Prostate gland (tissue), 2 donors: ENCODE measurements around the gene HSPA1B. TPM values are rescaled to one million over a fixed set of nuclear protein-coding genes. Genes with fewer than 3 reads are reported as not detected.

Experiments used
- DNase-seq: peaks from one replicate; pipeline ENCODE4 v3.0.0-alpha.2; 2019; ENCODE audit warnings: low spot score
- H3K27ac ChIP-seq, 2 donors: fragments of 200-600 bp; sonication (generic); 2 replicates each; pipeline ENCODE4 v1.5.1; 2017 to 2019
- H3K27me3 ChIP-seq: fragments of 200-600 bp; sonication (generic); replicated peaks from 2 replicates; pipeline ENCODE4 v1.5.1; 2019; ENCODE audit not compliant: insufficient read depth
- H3K36me3 ChIP-seq, 2 donors: fragments of 200-600 bp; sonication (generic); 1 replicate in 1 of 2; 2 replicates in 1 of 2; pipeline versions ENCODE4 v1.5.1 to v1.8.1; 2017 to 2019
- H3K4me1 ChIP-seq: fragments of 200-600 bp; sonication (generic); replicated peaks from 2 replicates; pipeline ENCODE4 v1.5.1; 2019
- H3K4me3 ChIP-seq, 2 donors: fragments of 200-600 bp; sonication (generic); 2 replicates each; pipeline ENCODE4 v1.5.1; 2017 to 2019
- H3K9me3 ChIP-seq: fragments of 200-600 bp; sonication (generic); 2 replicates; pipeline ENCODE4 v1.5.1; 2017
- CTCF ChIP-seq, 4 experiments: fragments of 200-600 bp in 2 of 4; fragments of 450-650 bp in 2 of 4; sonication (generic) in 2 of 4; IDR thresholded peaks; 1 replicate in 3 of 4; 2 replicates in 1 of 4; pipeline ENCODE4 v1.5.1; 2016 to 2019; ENCODE audit warnings: antibody characterized with exemption in 4 of 4, mild to moderate bottlenecking in 2 of 4, moderate library complexity in 2 of 4
- POLR2A ChIP-seq: fragments of 450-650 bp; IDR thresholded peaks from one replicate; pipeline ENCODE4 v1.6.1; 2016; ENCODE audit warnings: antibody characterized with exemption, mild to moderate bottlenecking
- POLR2AphosphoS5 ChIP-seq: sonication (generic); formaldehyde crosslinking; IDR thresholded peaks from one replicate; pipeline ENCODE4 v1.6.1; 2017; ENCODE audit warnings: antibody characterized with exemption
- WGBS: methylation state at CpG from one replicate; pipeline ENCODE4 v1.1.5; 2018; 5-methylcytosine and 5-hydroxymethylcytosine counted together
- intact Hi-C: fragments of 100-400 bp; cut with DNase I; formaldehyde crosslinking; loops from one replicate; pipeline ENCODE4 v1.14.2; 2022
- total RNA-seq, 2 donors: library from RNA; depleted of rRNA; stranded (reverse); fragments of >200 nt; gene quantifications; one replicate each; pipeline ENCODE4 v1.1.0, GENCODE V29; 2016

The HSPA1B gene
- total RNA-seq = 100 to 1,000 TPM; 331 to 360 TPM

GRCh38 chr6:31827286-31828079 lies at the start of gene HSPA1B:
TSS of gene HSPA1B (plus strand) at chr6:31827738. CDS start at chr6:31827951, 213 bp downstream.
- Histone ChIP-seq H3K27me3 (no peaks in the 10 kb centered on the region), H3K36me3 (no peaks in the 10 kb centered on the region), H3K4me1 (peaks cover 22% of the 10 kb centered on the region), H3K4me3 (peak within 1 kb of the TSS; percentile 51 to 62), H3K27ac (peak within 1 kb of the TSS; percentile 97 to 100), H3K9me3 (no peaks in the 10 kb centered on the region)
- TF ChIP-seq POLR2A (peak; percentile 100), POLR2AphosphoS5 (peak; percentile 100), CTCF (IDR thresholded peaks at IDR 0.05) (peak in 1 of 4 experiments; percentile 28)
- peak; percentile 100 for DNase-seq
- WGBS = under 1% methylated on average over 37 of the region's 56 CpGs
- intact Hi-C loops = no loop called here

- TF ChIP-seq CTCF (IDR thresholded peaks at IDR 0.05) = no peak
- Histone ChIP-seq H3K27ac (no peak overlapping the region), H3K4me3 (no peak overlapping the region), H3K36me3 (peaks cover 5 to 16% of the 10 kb centered on the region in 2 donors), H3K9me3 (no peaks in the 10 kb centered on the region), H3K27me3 (no peaks in the 10 kb centered on the region), H3K4me1 (no peaks in the 10 kb centered on the region)
- DNase-seq = no peak
- WGBS = 96% methylated on average over 5 of the region's 5 CpGs
- intact Hi-C loops = no loop called here
These were observed 49.3 kb upstream of the HSPA1B start for GRCh38 chr6:31778193-31778592.

- Histone ChIP-seq H3K27me3 (no peaks in the 10 kb centered on the region), H3K36me3 (peaks cover 5 to 18% of the 10 kb centered on the region in 2 donors), H3K9me3 (no peaks in the 10 kb centered on the region), H3K4me3 (no peak overlapping the region), H3K4me1 (no peaks in the 10 kb centered on the region), H3K27ac (no peak overlapping the region)
- intact Hi-C loops = no loop called here
- no peak for DNase-seq
- 89% methylated on average over 43 of the region's 43 CpGs for WGBS
- TF ChIP-seq CTCF (IDR thresholded peaks at IDR 0.05) (no peak), POLR2AphosphoS5 (no peak)
These were observed 48.3 kb upstream of the HSPA1B start for GRCh38 chr6:31778999-31779885.

- peaks cover 5 to 24% of the 10 kb centered on the region in 2 donors for H3K36me3 ChIP-seq
These were observed 47.6 kb upstream of the HSPA1B start for GRCh38 chr6:31779908-31780307.

More at GRCh38 chr6:31779908-31780307, 47.6 kb upstream of the HSPA1B start:
- Histone ChIP-seq H3K9me3 (no peaks in the 10 kb centered on the region), H3K27ac (no peak overlapping the region), H3K27me3 (no peaks in the 10 kb centered on the region), H3K4me1 (no peaks in the 10 kb centered on the region), H3K4me3 (no peak overlapping the region)
- no peak for TF ChIP-seq POLR2AphosphoS5
- TF ChIP-seq POLR2A = no peak
- no peak for TF ChIP-seq CTCF (IDR thresholded peaks at IDR 0.05)
- DNase-seq = no peak
- intact Hi-C loops = no loop called here
- WGBS = 94% methylated on average over 10 of the region's 10 CpGs
